GM19023 (cell line): ENCODE data around the gene ADAMTSL3.
"Not testable (repeated sequence)": the region's sequence is repeated elsewhere in the genome, so short reads cannot be mapped to it uniquely, and the experiment has no call there.

Experiments
- ATAC-seq: cut with Tn5 transposase; IDR thresholded peaks from one replicate; pipeline ENCODE4 v1.9.1; 2021; ENCODE audit warnings: mild to moderate bottlenecking, moderate library complexity; ENCODE audit not compliant: unreplicated experiment

ADAMTSL3 gene

GRCh38 chr15:84079885-84080777, 426.2 kb downstream of the ADAMTSL3 start:
- ATAC-seq: peak; percentile 83

DNA sequence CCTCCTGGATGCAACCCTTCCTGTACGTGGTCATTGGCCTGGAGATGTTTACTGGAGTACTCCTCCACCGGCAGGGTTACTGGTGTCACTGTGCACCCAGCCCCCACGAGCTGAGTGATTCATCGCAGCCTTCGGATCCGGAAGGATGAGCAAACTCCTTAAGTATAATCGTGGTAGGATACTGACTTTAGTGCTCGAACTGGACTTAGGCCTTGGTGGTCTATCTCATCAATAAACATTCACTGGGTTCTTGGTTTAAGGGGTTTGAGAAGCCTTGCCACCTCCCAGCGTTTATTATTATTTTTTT, 426.8 kb downstream of the ADAMTSL3 start:
- ATAC-seq: not testable (repeated sequence)

DNA sequence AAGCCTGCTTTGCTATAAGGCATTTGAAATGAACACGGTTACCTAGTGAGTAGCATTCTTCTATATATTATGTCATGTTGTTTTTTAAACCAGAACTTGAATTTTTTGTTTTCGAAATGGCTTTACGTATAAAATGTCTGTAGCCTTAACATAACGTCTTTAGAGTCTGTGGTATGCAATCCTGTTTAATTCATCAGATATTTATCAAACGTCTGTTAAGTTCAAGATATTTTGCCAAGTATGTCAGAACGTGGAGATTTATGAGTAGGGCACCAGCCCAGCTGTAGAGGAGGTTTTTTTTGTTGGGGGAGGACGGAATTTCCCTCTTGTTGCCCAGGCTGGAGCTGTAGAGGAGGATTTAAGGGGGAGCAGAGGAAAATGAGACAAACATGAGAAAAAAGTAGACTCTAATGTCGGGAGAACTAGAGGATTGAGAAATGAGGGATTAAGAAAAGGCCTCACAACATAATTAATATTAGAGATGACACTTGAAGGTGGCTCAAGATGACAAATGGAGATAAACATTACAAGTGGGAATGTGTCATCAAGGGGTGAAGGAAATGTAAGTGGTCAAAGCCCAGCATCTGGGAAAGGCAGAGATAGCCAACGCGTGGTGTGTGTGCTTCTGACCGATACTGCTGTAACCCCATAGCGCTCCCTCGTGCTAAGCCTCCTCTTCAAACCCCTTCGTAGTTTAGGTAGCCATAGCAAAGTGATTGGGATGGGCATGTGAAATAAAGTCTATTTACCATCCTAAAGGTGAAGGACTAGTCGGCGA, 427.7 kb downstream of the ADAMTSL3 start:
- ATAC-seq: no peak

- ATAC-seq: no peak
Observed at GRCh38 chr15:84082739-84083138, 428.8 kb downstream of the ADAMTSL3 start.

DNA sequence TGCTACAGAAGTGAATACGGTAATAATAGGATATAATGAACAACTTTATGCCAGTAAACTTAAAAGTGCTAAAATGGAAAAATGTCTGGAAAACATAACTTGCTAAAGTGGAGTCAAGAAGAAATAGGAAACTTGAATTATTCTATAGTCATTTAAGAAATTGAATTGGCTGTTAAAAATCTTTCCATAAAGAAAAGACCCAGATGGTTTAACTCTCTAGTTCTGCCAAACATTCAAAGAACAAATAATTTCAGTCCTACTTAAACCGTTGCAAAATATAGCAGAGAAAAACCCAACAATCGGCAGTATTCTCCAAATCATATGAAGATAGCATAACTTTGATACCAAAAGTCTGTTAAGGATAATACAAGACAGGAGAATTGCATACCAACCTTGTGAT, 432.1 kb downstream of the ADAMTSL3 start:
- ATAC-seq: not testable (repeated sequence)
